HFFc6 (cell line): Measurements from ENCODE around the gene TFR2. TPM values are rescaled to one million over a fixed set of nuclear protein-coding genes. Genes with fewer than 3 reads are reported as not detected.

Source experiments
- DNase-seq: peaks from one replicate; pipeline ENCODE4 v3.0.0-alpha.2; 2018
- H3K27ac Mint-ChIP-seq: 2 replicates; pipeline ENCODE4 v1.8.0; 2020; ENCODE audit warnings: mild to moderate bottlenecking, mixed read lengths
- H3K27me3 Mint-ChIP-seq: 2 replicates; pipeline ENCODE4 v1.8.0; 2021; ENCODE audit warnings: mild to moderate bottlenecking, moderate library complexity, mixed read lengths; ENCODE audit not compliant: insufficient read depth
- H3K36me3 Mint-ChIP-seq: 2 replicates; pipeline ENCODE4 v1.8.0; 2021; ENCODE audit warnings: low read depth, mixed read lengths
- H3K4me1 Mint-ChIP-seq: 2 replicates; pipeline ENCODE4 v1.8.0; 2020; ENCODE audit warnings: low read depth, mixed read lengths
- H3K4me3 Mint-ChIP-seq: 2 replicates; pipeline ENCODE4 v1.8.0; 2020; ENCODE audit warnings: mild to moderate bottlenecking, moderate library complexity, mixed read lengths
- H3K9me3 Mint-ChIP-seq: 2 replicates; pipeline ENCODE4 v1.8.0; 2020; ENCODE audit warnings: mild to moderate bottlenecking, mixed read lengths
- CTCF ChIP-seq: fragments of 200-600 bp; sonication (generic); IDR thresholded peaks from 2 replicates; pipeline ENCODE4 v1.5.0; 2021; ENCODE audit warnings: antibody characterized with exemption, mild to moderate bottlenecking
- total RNA-seq, 6 experiments: library from RNA; stranded (reverse); fragmentation: NEBNext Ultra II Directional; extraction: Animal tissue kit (Norgen Biotek cat#: 25700); gene quantifications; 2 replicates in 1 of 6; 3 replicates in 5 of 6; pipeline ENCODE4 v1.2.3, GENCODE V29; 2021

Gene TFR2
- total RNA-seq, 6 experiments from 2014 or later: 0.16 to 1.1 (median 0.27) TPM; not detected in 2

- H3K27me3 Mint-ChIP-seq: peaks cover 16% of the 10 kb centered on the region
- no peak for TF ChIP-seq CTCF
- H3K27ac Mint-ChIP-seq: no peak overlapping the region
- H3K4me1 Mint-ChIP-seq: no peaks in the 10 kb centered on the region; the same call in 1 of the 2 replicates
- H3K36me3 Mint-ChIP-seq: no peaks in the 10 kb centered on the region
- H3K9me3 Mint-ChIP-seq: no peaks in the 10 kb centered on the region
- peak overlapping the region; percentile 55 for H3K4me3 Mint-ChIP-seq
- DNase-seq: peak; percentile 65
Measured at GRCh38 chr7:100626530-100627237, 14.7 kb downstream of the TFR2 start.

- H3K9me3 Mint-ChIP-seq: no peaks in the 10 kb centered on the region
- DNase-seq: no peak
- TF ChIP-seq CTCF: no peak
- peaks cover 16% of the 10 kb centered on the region for H3K27me3 Mint-ChIP-seq
- no peaks in the 10 kb centered on the region for H3K36me3 Mint-ChIP-seq
- no peaks in the 10 kb centered on the region; the same call in 1 of the 2 replicates for H3K4me1 Mint-ChIP-seq
- no peak overlapping the region for H3K27ac Mint-ChIP-seq
- peak overlapping the region; percentile 55 for H3K4me3 Mint-ChIP-seq
Measured at GRCh38 chr7:100626055-100626454, 15.3 kb downstream of the TFR2 start.

- no peak for TF ChIP-seq CTCF
- Mint-ChIP-seq H3K4me3 (no peak overlapping the region), H3K27ac (no peak overlapping the region), H3K4me1 (no peaks in the 10 kb centered on the region; the same call in 1 of the 2 replicates), H3K9me3 (no peaks in the 10 kb centered on the region), H3K36me3 (no peaks in the 10 kb centered on the region), H3K27me3 (peaks cover 10% of the 10 kb centered on the region)
- DNase-seq: no peak
Measured at GRCh38 chr7:100623951-100624824, 17.2 kb downstream of the TFR2 start.

GRCh38 chr7:100621554-100621953, 19.8 kb downstream of the TFR2 start:
- Mint-ChIP-seq H3K4me1 (no peaks in the 10 kb centered on the region; the same call in 1 of the 2 replicates), H3K36me3 (no peaks in the 10 kb centered on the region), H3K9me3 (no peaks in the 10 kb centered on the region), H3K27ac (no peak overlapping the region), H3K4me3 (no peak overlapping the region), H3K27me3 (peaks cover 9% of the 10 kb centered on the region)
- DNase-seq: no peak
- no peak for TF ChIP-seq CTCF

- Mint-ChIP-seq H3K4me1 (no peaks in the 10 kb centered on the region), H3K27me3 (peaks cover 5% of the 10 kb centered on the region), H3K4me3 (no peak overlapping the region), H3K9me3 (no peaks in the 10 kb centered on the region), H3K27ac (no peak overlapping the region), H3K36me3 (no peaks in the 10 kb centered on the region)
- TF ChIP-seq CTCF: no peak
- DNase-seq: no peak
Measured at GRCh38 chr7:100620804-100621203, 20.5 kb downstream of the TFR2 start.
